GM19351 (cell line): ENCODE measurements around the gene OR14I1.

ENCODE experiments used
- ATAC-seq: cut with Tn5 transposase; IDR thresholded peaks from one replicate; pipeline ENCODE4 v1.9.1; 2021; ENCODE audit warnings: mild to moderate bottlenecking, moderate library complexity; ENCODE audit not compliant: unreplicated experiment

The OR14I1 gene

DNA sequence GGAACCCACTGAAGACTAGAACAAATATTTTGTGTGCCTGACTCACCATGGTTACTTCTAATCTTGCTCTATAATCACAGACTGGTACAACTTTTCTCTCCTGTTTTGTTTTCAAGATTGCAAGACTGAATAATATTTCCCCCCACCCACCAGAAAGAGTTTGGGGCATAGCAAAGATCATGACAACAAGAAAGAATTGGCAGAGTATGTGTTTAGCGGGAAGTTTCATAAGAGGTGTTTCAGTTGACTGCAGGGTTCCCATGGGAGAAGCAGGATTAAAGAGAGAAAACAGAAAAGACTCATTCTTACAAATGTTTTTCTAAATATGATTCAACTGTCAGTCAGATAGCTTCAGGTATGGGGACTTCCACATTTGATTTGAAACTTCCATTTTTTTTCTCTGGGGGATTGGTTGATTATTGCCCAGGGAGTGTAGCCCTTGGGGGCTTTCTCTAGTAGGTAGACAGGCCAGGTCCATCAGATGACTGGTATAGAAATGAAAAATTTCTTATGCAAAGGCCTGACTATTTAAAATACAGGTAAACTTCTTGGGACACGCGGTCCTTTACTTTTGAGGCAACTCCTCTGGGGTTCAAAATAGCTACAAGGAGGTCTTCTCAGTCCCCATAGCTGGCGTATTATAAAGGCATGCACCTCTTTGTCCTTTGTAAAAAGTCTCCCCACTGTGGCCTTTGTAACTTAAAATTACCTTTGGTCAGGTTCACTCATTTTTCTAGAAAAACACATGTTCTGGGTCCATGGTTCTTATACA is 13.9 kb downstream of the OR14I1 start:
- peak; percentile 55 for ATAC-seq

DNA sequence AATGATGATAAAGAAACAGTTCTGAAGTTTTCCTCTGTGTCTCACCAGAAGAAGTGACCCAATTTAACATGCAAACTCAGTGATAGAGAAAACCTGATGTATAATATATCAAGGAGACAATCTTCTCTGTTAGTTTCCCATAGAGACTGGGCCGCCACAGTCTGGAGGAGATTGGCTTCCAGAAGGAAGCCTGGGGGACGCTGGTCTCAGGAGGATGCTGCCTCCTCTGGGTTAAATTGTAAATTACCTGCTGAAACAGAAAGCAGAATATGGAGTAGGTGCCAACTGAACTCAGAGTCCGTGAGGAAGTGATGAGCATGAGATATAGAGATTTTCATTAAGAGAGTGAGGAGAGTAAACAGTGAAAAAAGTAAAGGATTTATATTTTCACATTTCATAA is 15.8 kb downstream of the OR14I1 start:
- ATAC-seq, result no peak

DNA sequence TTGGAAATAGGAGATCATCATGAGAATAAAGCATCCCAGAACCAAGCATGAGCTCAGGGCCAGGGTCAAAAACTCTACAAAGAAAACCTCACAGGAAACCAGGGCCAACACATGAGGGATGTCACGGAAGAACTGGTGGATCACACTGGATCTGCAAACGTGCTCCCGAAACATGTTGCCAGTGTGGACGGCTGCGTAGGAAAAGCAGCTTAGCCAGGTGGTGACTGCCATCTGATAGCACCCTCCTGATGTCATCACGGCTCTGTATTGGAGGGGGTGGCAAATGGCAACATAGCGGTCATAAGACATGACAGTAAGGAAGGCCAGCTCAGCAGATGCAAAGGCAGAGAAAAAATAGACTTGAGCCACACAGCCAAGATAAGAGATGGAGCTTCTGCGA is 20.9 kb downstream of the OR14I1 start:
- ATAC-seq, result no peak

DNA sequence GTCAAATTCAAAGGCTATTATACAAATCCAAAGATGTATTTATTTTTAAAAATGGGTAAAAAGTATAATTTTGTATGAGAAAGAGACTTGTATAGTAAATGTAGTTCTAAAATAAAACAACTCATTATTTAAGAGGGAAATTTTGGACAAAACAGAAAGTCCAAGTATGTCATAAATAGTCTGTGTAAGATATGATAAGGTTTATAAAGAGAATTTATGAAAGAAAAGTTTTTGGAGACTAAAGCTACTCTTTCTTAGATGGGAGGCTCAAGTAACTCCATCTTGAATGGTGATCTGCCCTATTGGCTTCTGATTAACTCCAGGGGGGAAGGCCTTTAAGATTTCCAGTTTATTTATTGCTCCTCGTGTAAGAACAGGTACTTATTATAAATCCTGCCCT is 32.6 kb downstream of the OR14I1 start:
- no peak for ATAC-seq

DNA sequence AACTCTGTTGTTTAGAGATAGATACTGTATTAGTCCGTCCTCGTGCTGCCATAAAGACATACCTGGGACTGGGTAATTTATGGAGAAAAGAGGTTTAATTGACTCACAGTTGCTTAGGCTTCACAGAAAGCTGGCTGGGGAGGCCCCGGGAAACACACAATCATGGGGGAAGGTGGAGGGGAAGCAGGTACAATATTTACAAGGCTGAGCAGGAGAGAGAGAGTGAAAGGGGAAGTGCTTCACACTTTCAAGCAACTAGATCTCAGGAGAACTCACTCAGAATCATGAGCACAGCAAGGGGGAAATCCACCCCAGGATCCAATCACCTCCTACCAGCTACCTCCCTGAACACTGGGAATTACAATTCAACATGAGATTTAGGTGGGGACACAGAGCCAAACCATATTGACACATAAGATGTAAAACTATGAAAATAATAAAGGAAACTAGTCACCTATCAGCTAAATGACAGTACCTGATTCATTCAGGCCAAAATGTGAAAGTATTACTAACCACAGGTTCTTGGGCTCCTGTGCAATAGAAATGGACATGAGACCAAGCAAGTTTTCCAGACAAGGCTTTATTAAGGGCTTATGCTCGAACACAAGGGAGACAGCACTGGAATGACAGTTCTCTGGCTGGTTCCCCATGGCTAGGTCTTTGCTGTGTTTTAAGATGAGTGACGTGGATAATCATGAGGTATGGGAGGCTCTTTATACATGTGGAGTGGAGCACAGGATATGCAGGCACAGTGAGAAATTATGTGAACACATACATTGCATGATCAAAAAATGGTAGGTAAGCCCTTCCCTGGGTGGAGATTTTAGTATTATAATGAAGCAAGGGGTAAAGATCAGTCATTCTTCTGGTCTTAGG is 38.9 kb downstream of the OR14I1 start:
- peak; percentile 97 for ATAC-seq

DNA sequence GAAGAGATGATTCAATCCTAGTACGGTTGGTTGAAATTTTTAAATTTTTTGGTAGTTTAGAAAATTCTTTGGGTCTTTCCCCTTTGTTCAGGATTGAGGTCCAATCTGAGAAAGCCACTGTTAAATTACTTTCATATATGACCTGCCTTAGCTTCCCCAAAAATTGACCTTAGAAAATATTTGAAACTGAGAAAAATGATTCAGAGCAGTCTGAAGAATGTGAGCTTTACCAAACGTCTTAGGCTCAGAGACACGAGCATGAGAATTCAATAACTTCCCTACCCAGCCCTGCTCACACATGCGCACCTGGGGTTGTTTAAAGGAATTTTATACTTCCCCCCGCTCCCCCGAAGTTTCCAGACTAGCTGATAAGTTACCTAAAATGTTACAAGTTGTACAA is 45.8 kb downstream of the OR14I1 start:
- ATAC-seq, result peak; percentile 45

DNA sequence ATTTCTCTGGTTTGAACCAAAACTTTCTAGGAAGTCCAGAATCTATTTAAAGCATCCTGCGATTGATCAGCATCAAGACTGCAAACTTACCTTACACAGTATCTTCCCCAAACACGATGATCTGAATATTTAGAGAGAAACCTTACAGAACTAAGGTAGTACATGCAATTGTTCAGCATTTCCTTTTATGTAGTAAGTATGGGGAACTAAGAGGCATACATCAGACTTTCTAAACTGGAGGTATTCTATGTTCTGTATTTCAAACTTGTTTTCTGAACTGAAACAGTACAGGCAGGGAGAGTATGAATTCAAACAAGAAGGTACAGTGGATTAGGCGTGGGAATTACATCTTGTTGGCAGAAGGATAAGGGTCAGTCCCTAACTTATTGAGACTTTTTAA is 47.2 kb downstream of the OR14I1 start, which contains the start of gene OR2T27:
Gene OR2T27 (minus strand): TSS at position 175 of the 400 bp plus-strand sequence. CDS start 4,644 bp downstream, outside the sequence.
- ATAC-seq, result peak; percentile 76
